Activated CD4-positive, alpha-beta T cell treated with anti-CD3 and anti-CD28 coated beads, Interleukin-2, amount 10 ng/mL, durations not matched to agents 7 days and 5 days (primary cell): ENCODE results near the gene GRK5. TPM values are rescaled to one million over a fixed set of nuclear protein-coding genes. Genes with fewer than 3 reads are reported as not detected.
A peak's percentile ranks its signal among the peaks of the same experiment; 100 is the strongest.

Experiments
- CTCF ChIA-PET: fragments of 350-600 bp; sonication (Branson Sonifier 250); formaldehyde crosslinking; loops from one replicate; lab custom pipeline; 2021; ENCODE audit warnings: antibody characterized with exemption; lab: Charles Lee
- POLR2A ChIA-PET: fragments of 350-600 bp; sonication (Branson Sonifier 250); formaldehyde crosslinking; loops from one replicate; lab custom pipeline; 2021; ENCODE audit warnings: antibody characterized with exemption; lab: Charles Lee
- DNase-seq: peaks from one replicate; pipeline ENCODE4 v3.0.0-alpha.2; 2020
- H3K27ac Mint-ChIP-seq: one replicate; pipeline ENCODE4 v1.8.0; 2021; ENCODE audit warnings: mild to moderate bottlenecking, moderate library complexity, mixed read lengths
- H3K27me3 Mint-ChIP-seq: one replicate; pipeline ENCODE4 v1.8.0; 2021; ENCODE audit warnings: mixed read lengths
- H3K36me3 Mint-ChIP-seq: one replicate; pipeline ENCODE4 v1.8.0; 2021; ENCODE audit warnings: low read depth, mixed read lengths
- H3K4me1 Mint-ChIP-seq: one replicate; pipeline ENCODE4 v1.8.0; 2021; ENCODE audit warnings: mixed read lengths
- H3K4me3 Mint-ChIP-seq: one replicate; pipeline ENCODE4 v1.8.0; 2021; ENCODE audit warnings: mild to moderate bottlenecking, moderate library complexity, mixed read lengths
- H3K9me3 Mint-ChIP-seq: one replicate; pipeline ENCODE4 v1.8.0; 2021; ENCODE audit warnings: mixed read lengths
- microRNA-seq: library from miRNA; unstranded; fragments of <30 nt; microRNA quantifications from one replicate; pipeline ENCODE4 v1.2.0, GENCODE V29; 2021; ENCODE audit warnings: borderline microRNAs expressed, borderline replicate concordance
- total RNA-seq, 2 experiments: library from RNA; stranded (reverse); gene quantifications; one replicate each; pipeline ENCODE4 v1.2.3, GENCODE V29; 2021

GRK5 gene
- total RNA-seq, 2 experiments from 2014 or later, result 26.0 to 27.5 TPM

DNA sequence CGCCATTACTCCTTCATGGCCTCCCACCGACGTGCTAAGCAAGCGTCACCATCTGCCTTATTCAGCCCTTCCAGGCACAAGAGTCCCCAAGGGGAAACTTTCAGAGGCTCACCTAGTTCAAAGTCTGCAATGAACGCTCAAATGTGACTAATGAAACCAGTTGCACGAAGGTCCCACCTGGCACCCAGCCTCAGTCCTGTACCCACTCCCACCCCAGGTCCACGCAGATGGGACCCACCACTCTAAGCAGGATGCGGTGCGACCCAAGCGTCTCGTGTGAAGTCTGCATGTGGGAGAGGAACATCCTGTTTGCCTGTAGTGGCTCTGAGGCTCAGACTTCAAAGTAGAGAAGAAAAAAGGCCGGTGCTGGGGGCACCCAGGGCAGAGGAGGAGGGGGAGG lies 294.8 kb downstream of the GRK5 start:
- POLR2A ChIA-PET, result no interaction called here
- Mint-ChIP-seq H3K9me3 (no peaks in the 10 kb centered on the region), H3K36me3 (peaks cover 82% of the 10 kb centered on the region), H3K27me3 (no peaks in the 10 kb centered on the region), H3K4me1 (peaks cover 92% of the 10 kb centered on the region), H3K27ac (peak overlapping the region; percentile 96), H3K4me3 (peak overlapping the region; percentile 60)
- CTCF ChIA-PET, result interaction anchor here (1.2 to 1.8 kb wide), 3 partner anchors 15 to 297 kb away, joined by 3 to 5 read pairs (median 3); no protein-coding TSS in a partner anchor
- peak; percentile 89 for DNase-seq

- H3K4me3 Mint-ChIP-seq, result peak overlapping the region; percentile 60
- POLR2A ChIA-PET, result no interaction called here
- peaks cover 82% of the 10 kb centered on the region for H3K36me3 Mint-ChIP-seq
- H3K4me1 Mint-ChIP-seq, result peaks cover 92% of the 10 kb centered on the region
- no peak for DNase-seq
- H3K9me3 Mint-ChIP-seq, result no peaks in the 10 kb centered on the region
- CTCF ChIA-PET, result interaction anchor here (0.7 to 1.8 kb wide), 4 partner anchors 14 to 297 kb away, joined by 3 to 5 read pairs (median 4); no protein-coding TSS in a partner anchor
- H3K27me3 Mint-ChIP-seq, result no peaks in the 10 kb centered on the region
- peak overlapping the region; percentile 96 for H3K27ac Mint-ChIP-seq
Measured at GRCh38 chr10:119502618-119503155, 295.3 kb downstream of the GRK5 start.

DNA sequence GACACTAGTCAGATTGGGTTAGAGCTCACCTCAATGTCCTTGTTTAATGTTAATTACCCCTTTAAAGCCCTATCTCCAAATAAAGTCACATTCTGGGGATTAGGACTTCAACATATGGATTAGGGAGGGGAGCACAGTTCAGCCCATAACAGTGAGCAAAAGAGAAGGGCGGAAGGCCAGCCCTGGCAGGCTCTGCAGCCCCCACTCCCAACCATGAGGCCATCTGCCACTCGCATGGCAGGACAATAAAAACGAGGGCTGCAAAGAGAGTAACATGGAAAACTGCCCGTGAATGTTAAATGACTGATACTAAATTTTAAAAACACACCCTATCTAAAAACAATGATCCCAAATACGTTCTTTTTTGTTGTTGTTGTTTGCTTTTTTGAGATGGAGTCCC lies 296.4 kb downstream of the GRK5 start:
- peaks cover 92% of the 10 kb centered on the region for H3K4me1 Mint-ChIP-seq
- POLR2A ChIA-PET, result no interaction called here
- peak overlapping the region; percentile 84 for H3K27ac Mint-ChIP-seq
- no peaks in the 10 kb centered on the region for H3K9me3 Mint-ChIP-seq
- H3K27me3 Mint-ChIP-seq, result no peaks in the 10 kb centered on the region
- H3K36me3 Mint-ChIP-seq, result peaks cover 84% of the 10 kb centered on the region
- no peak for DNase-seq
- no peak overlapping the region for H3K4me3 Mint-ChIP-seq
- CTCF ChIA-PET, result interaction anchor here (0.6 kb wide), 1 partner anchor 459 kb away, joined by 3 read pairs; no protein-coding TSS in a partner anchor

- POLR2A ChIA-PET, result no interaction called here
- Mint-ChIP-seq H3K27me3 (no peaks in the 10 kb centered on the region), H3K27ac (peak overlapping the region; percentile 86), H3K4me1 (peaks cover 83% of the 10 kb centered on the region), H3K36me3 (peaks cover 82% of the 10 kb centered on the region), H3K4me3 (no peak overlapping the region), H3K9me3 (no peaks in the 10 kb centered on the region)
- CTCF ChIA-PET, result no interaction called here
- DNase-seq, result no peak
Measured at GRCh38 chr10:119504651-119505050, 297.3 kb downstream of the GRK5 start.

GRCh38 chr10:119505131-119505551 lies 297.8 kb downstream of the GRK5 start:
- Mint-ChIP-seq H3K4me3 (peak overlapping the region; percentile 7), H3K27me3 (no peaks in the 10 kb centered on the region), H3K4me1 (peaks cover 79% of the 10 kb centered on the region), H3K9me3 (no peaks in the 10 kb centered on the region), H3K27ac (peak overlapping the region; percentile 86), H3K36me3 (peaks cover 82% of the 10 kb centered on the region)
- POLR2A ChIA-PET, result no interaction called here
- CTCF ChIA-PET, result interaction anchor here (1.3 kb wide), 1 partner anchor 9 kb away, joined by 4 read pairs; no protein-coding TSS in a partner anchor
- no peak for DNase-seq

Small RNA genes lying within 50 kb of the gene (microRNA-seq; reads per million reads assigned to microRNA genes)
- gene MIR4681, result not detected

Other genes starting within 250 kb of the GRK5 start
- gene NANOS1, start 177.9 kb upstream of the GRK5 start, total RNA-seq, result under 1 TPM; 0.12 to 0.19 TPM
- gene EIF3A, start 126.8 kb upstream of the GRK5 start, total RNA-seq, result 100 to 1,000 TPM; 132 to 145 TPM
- gene DENND10, start 103.5 kb upstream of the GRK5 start, total RNA-seq, result 10 to 100 TPM; 45.4 to 49.4 TPM
- gene SFXN4, start 41.9 kb upstream of the GRK5 start, total RNA-seq, result 10 to 100 TPM; 19.0 to 20.1 TPM
- 100 to 1,000 TPM; 121 to 122 TPM for gene PRDX3, start 28.8 kb upstream of the GRK5 start, total RNA-seq